GM23248 (cell line): ENCODE data around the gene ATP2C2. TPM values are rescaled to one million over a fixed set of nuclear protein-coding genes. Genes with fewer than 3 reads are reported as not detected.

Experiments
- DNase-seq: peaks from one replicate; pipeline ENCODE4 v3.0.0-alpha.2; 2015
- H2AFZ ChIP-seq: fragments of 200-600 bp; sonication (generic); 2 replicates; pipeline ENCODE4 v1.6.1; 2016; ENCODE audit warnings: antibody characterized with exemption
- H3F3A ChIP-seq: fragments of 200-600 bp; sonication (generic); 2 replicates; pipeline ENCODE4 v1.6.1; 2016; ENCODE audit warnings: mild to moderate bottlenecking, antibody characterized with exemption, mixed run types; ENCODE audit not compliant: insufficient read depth
- H3K27ac ChIP-seq: fragments of 200-600 bp; sonication (generic); 2 replicates; pipeline ENCODE4 v1.5.1; 2016; ENCODE audit warnings: mild to moderate bottlenecking
- H3K27me3 ChIP-seq: fragments of 200-600 bp; sonication (generic); replicated peaks from 2 replicates; pipeline ENCODE4 v1.6.1; 2016; ENCODE audit warnings: mild to moderate bottlenecking; ENCODE audit not compliant: insufficient read depth
- H3K36me3 ChIP-seq: fragments of 200-600 bp; sonication (generic); 2 replicates; pipeline ENCODE4 v1.6.1; 2016; ENCODE audit warnings: low read depth, mild to moderate bottlenecking
- H3K4me1 ChIP-seq: fragments of 200-600 bp; sonication (generic); 2 replicates; pipeline ENCODE4 v1.6.1; 2016; ENCODE audit warnings: mild to moderate bottlenecking; ENCODE audit not compliant: insufficient read depth
- H3K4me2 ChIP-seq: fragments of 200-600 bp; sonication (generic); one replicate; pipeline ENCODE4 v1.6.1; 2016; ENCODE audit warnings: mild to moderate bottlenecking; ENCODE audit not compliant: unreplicated experiment
- H3K4me3 ChIP-seq: fragments of 200-600 bp; sonication (generic); 2 replicates; pipeline ENCODE4 v1.5.1; 2016; ENCODE audit warnings: mild to moderate bottlenecking
- H3K79me2 ChIP-seq: fragments of 200-600 bp; sonication (generic); 2 replicates; pipeline ENCODE4 v1.6.1; 2016; ENCODE audit warnings: mild to moderate bottlenecking; ENCODE audit not compliant: insufficient read depth
- H3K9ac ChIP-seq: fragments of 200-600 bp; sonication (generic); 2 replicates; pipeline ENCODE4 v1.6.1; 2016; ENCODE audit warnings: mild to moderate bottlenecking
- H3K9me2 ChIP-seq: fragments of 200-600 bp; sonication (generic); 2 replicates; pipeline ENCODE4 v1.6.1; 2016; ENCODE audit warnings: mixed run types, mild to moderate bottlenecking, moderate library complexity; ENCODE audit not compliant: insufficient read depth
- H3K9me3 ChIP-seq: fragments of 200-600 bp; sonication (generic); one replicate; pipeline ENCODE4 v1.6.1; 2017; ENCODE audit warnings: low read depth
- H4K20me1 ChIP-seq: fragments of 200-600 bp; sonication (generic); 2 replicates; pipeline ENCODE4 v1.6.0; 2016; ENCODE audit not compliant: insufficient read depth
- EZH2 ChIP-seq: fragments of 200-600 bp; sonication (generic); IDR thresholded peaks from 2 replicates; pipeline ENCODE4 v1.6.1; 2018; ENCODE audit warnings: antibody characterized with exemption, mild to moderate bottlenecking; ENCODE audit not compliant: insufficient read depth, poor library complexity, severe bottlenecking
- EZH2phosphoT487 ChIP-seq: fragments of 200-600 bp; sonication (generic); IDR thresholded peaks from 2 replicates; pipeline ENCODE4 v1.6.1; 2018; ENCODE audit warnings: antibody characterized with exemption, moderate library complexity, mild to moderate bottlenecking, low read depth; ENCODE audit not compliant: insufficient read depth
- WGBS, 2 experiments: methylation state at CpG; one replicate each; pipeline ENCODE4 v1.1.6; 2015 to 2017; ENCODE audit warnings: low lambda C conversion rate in 2 of 2, low coverage in 1 of 2; ENCODE audit errors: missing lambda C conversion rate in 2 of 2; 5-methylcytosine and 5-hydroxymethylcytosine counted together
- in situ Hi-C: fragments of 300-500 bp; cut with MboI; formaldehyde crosslinking; loops from 2 replicates; pipeline ENCODE4 v1.15.0; 2020
- polyA plus RNA-seq: library from polyadenylated mRNA; unstranded; fragments of >200 nt; fragmentation: Nextera tagmentation; extraction: Ambion mirVana; gene quantifications from 2 replicates; pipeline ENCODE4 v1.2.1, GENCODE V29; 2016
- total RNA-seq: library from RNA; depleted of rRNA; stranded (reverse); fragments of >200 nt; shearing (Covaris generic); gene quantifications from 2 replicates; pipeline ENCODE4 v1.2.3, GENCODE V29; 2014

Gene ATP2C2
- total and polyA plus RNA-seq, 2 experiments from 2014 or later: 0.84 TPM; not detected in 1

- H3F3A ChIP-seq: peaks cover 41% of the 10 kb centered on the region
- H3K36me3 ChIP-seq: peaks cover 5% of the 10 kb centered on the region; the same call in 1 of the 2 replicates
- no peak overlapping the region for H3K4me3 ChIP-seq
- no peaks in the 10 kb centered on the region for H3K27me3 ChIP-seq
- no peak overlapping the region for H3K4me2 ChIP-seq
- H3K79me2 ChIP-seq: peaks cover 9% of the 10 kb centered on the region; the same call in 1 of the 2 replicates
- no peaks in the 10 kb centered on the region for H3K9me3 ChIP-seq
- peaks cover 10% of the 10 kb centered on the region for H3K4me1 ChIP-seq
- in situ Hi-C loops: loop anchor here (10.0 kb wide), 1 partner anchor 197 kb away; no protein-coding TSS in a partner anchor
- H4K20me1 ChIP-seq: no peaks in the 10 kb centered on the region; the same call in 1 of the 2 replicates
- no peak overlapping the region for H3K9ac ChIP-seq
- H3K9me2 ChIP-seq: no peaks in the 10 kb centered on the region
- 96% methylated on average over 23 to 32 of the region's 33 CpGs for WGBS, 2 experiments
- no peak for TF ChIP-seq EZH2phosphoT487
- no peak for TF ChIP-seq EZH2
- no peak for DNase-seq
- no peak overlapping the region for H2AFZ ChIP-seq
- H3K27ac ChIP-seq: no peak overlapping the region
Observed at GRCh38 chr16:84482001-84482891, 113.9 kb downstream of the ATP2C2 start.

- no peak for TF ChIP-seq EZH2phosphoT487
- no peak for TF ChIP-seq EZH2
- Histone ChIP-seq H3K4me3 (no peak overlapping the region), H3K4me1 (0 out of 2 replicates have a peak, but pooled peaks cover 3% of the 10 kb centered on the region), H3K4me2 (no peak overlapping the region), H3K27me3 (no peaks in the 10 kb centered on the region), H4K20me1 (no peaks in the 10 kb centered on the region), H2AFZ (no peak overlapping the region), H3K9ac (no peak overlapping the region), H3K9me3 (no peaks in the 10 kb centered on the region), H3K36me3 (peaks cover 14% of the 10 kb centered on the region), H3K27ac (no peak overlapping the region), H3F3A (peaks cover 32% of the 10 kb centered on the region), H3K79me2 (peaks cover 13% of the 10 kb centered on the region), H3K9me2 (no peaks in the 10 kb centered on the region)
- in situ Hi-C loops: loop anchor here (10.0 kb wide), 1 partner anchor 198 kb away; no protein-coding TSS in a partner anchor
- 96 to 97% methylated on average over 22 to 25 of the region's 25 CpGs for WGBS, 2 experiments
- DNase-seq: no peak
Observed at GRCh38 chr16:84482951-84483881, 114.9 kb downstream of the ATP2C2 start.

- in situ Hi-C loops: loop anchor here (10.0 kb wide), 1 partner anchor 199 kb away; no protein-coding TSS in a partner anchor
- Histone ChIP-seq H2AFZ (no peak overlapping the region), H3K36me3 (peaks cover 23% of the 10 kb centered on the region), H3K27me3 (no peaks in the 10 kb centered on the region), H3K4me1 (no peaks in the 10 kb centered on the region), H3F3A (peaks cover 28% of the 10 kb centered on the region), H3K27ac (no peak overlapping the region), H3K79me2 (peaks cover 18% of the 10 kb centered on the region), H4K20me1 (no peaks in the 10 kb centered on the region), H3K9ac (no peak overlapping the region), H3K9me2 (no peaks in the 10 kb centered on the region), H3K9me3 (no peaks in the 10 kb centered on the region), H3K4me3 (no peak overlapping the region), H3K4me2 (no peak overlapping the region)
- DNase-seq: no peak
- WGBS, 2 experiments: 95 to 96% methylated on average over 19 of the region's 19 CpGs
- TF ChIP-seq EZH2phosphoT487: no peak
- TF ChIP-seq EZH2: no peak
Observed at GRCh38 chr16:84483882-84484565, 115.7 kb downstream of the ATP2C2 start.
